ENCODE measurements around the gene SIT1. TPM values are rescaled to one million over a fixed set of nuclear protein-coding genes. Genes with fewer than 3 reads are reported as not detected.

Gene SIT1
- polyA plus RNA-seq (not detected in 3 replicates), polyA minus RNA-seq (not detected in 3 replicates)
- polyA plus RNA-seq (2011; ENCODE audit: low read depth), result not detected
- not detected in 2 replicates for polyA plus RNA-seq (2011; cell fraction: cytosol; rRNA removed)
- polyA plus RNA-seq (2011; cell fraction: nucleus; rRNA removed), result not detected in 2 replicates
- not detected in 2 replicates for polyA plus RNA-seq (2012; ENCODE audit: low replicate concordance)
- polyA minus RNA-seq (2011; cell fraction: cytosol; rRNA and poly(A)+ RNA removed), result not detected
- not detected in 2 replicates for polyA minus RNA-seq (2011; cell fraction: nucleus; rRNA and poly(A)+ RNA removed)

DNA sequence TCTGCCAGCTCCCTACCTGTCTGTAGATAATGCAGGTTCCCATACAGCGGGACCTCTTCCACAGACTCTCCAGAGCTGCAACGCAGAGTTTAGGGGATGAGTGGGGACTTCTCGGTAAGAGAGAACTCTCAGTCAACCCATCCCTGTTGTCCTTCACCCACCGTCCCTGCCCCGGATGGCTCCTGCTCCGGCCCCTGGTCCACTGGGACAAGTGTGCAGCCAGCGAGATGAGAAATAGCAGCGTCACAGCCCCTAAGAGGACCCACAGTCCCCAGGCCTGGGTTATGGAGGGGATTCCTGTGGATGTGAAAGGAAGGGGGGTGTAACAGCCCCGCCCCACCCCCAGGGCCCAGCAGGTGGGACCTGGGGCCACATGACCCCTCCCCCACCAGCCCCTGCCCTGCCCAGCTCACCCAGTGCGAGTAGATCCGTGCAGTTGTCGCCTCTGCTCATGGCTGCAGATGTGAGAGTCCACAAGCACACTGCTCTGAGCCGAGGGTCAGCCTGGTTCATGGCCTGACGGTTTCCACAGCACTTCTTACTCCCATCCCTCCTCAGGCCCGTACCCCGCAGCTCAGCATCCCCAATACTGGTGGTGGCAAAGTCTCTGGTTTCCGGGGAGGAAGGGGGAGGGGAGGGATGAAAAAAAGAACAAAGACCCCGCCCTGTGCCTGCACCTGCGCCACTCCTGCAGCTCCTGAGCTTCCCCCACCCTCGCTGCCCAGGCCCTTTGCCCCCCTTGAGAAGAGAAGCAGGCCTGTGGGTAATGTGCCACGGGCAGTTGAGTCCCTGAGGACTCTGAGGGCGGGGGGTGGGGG, at the start of gene SIT1:
Gene SIT1, minus strand, starts transcription at position 591 of the 818 bp plus-strand sequence. Its CDS starts 78 bp downstream, at position 513.
- Histone ChIP-seq H4K20me1 (ENCODE audit: control insufficient read depth, extremely low read depth, insufficient read depth, low read length) (no peaks in the 10 kb centered on the region), H3K27me3 (ENCODE audit: control insufficient read depth, extremely low read depth, insufficient read depth, low read length) (no peaks in the 10 kb centered on the region), H3K27ac (ENCODE audit: control insufficient read depth, insufficient read depth, low read length) (no peak within 1 kb of the TSS), H3K36me3 (ENCODE audit: control insufficient read depth in 2 of 2, extremely low read depth in 1 of 2, insufficient read depth in 2 of 2, low read length in 2 of 2) (no peaks in the 10 kb centered on the region), H3K4me1 (ENCODE audit: control insufficient read depth, extremely low read depth, insufficient read depth, low read length) (peaks cover 17% of the 10 kb centered on the region), H2AFZ (ENCODE audit: control insufficient read depth, low read length) (peak within 1 kb of the TSS; percentile 42), H3K9me3 (ENCODE audit: control insufficient read depth, low read depth, low read length) (no peaks in the 10 kb centered on the region), H3K4me3 (ENCODE audit: control insufficient read depth in 2 of 3, extremely low read depth in 1 of 3, insufficient read depth in 2 of 3, low read depth in 1 of 3, low read length in 3 of 3) (no peak within 1 kb of the TSS), H3K9ac (ENCODE audit: control insufficient read depth, extremely low read depth, insufficient read depth, low read length) (no peak within 1 kb of the TSS), H3K79me2 (ENCODE audit: control insufficient read depth, insufficient read depth, low read length) (no peaks in the 10 kb centered on the region), H3K9me1 (ENCODE audit: control insufficient read depth, extremely low read depth, insufficient read depth, low read length) (no peaks in the 10 kb centered on the region), H3K4me2 (ENCODE audit: control insufficient read depth, extremely low read depth, insufficient read depth, low read depth, low read length) (no peak within 1 kb of the TSS)
- dilution Hi-C loops (cut with MboI; ENCODE audit: extremely low pct_ligation_motif_present, low sequenced_read_pairs), result no loop called here
- no peak for DNase-seq (ENCODE audit: low read depth, low spot score)
- FAIRE-seq, result no peak
- TF ChIP-seq EZH2 (IDR thresholded peaks at IDR 0.05; ENCODE audit: low read length), result no peak
- TF ChIP-seq, protein P1, sequence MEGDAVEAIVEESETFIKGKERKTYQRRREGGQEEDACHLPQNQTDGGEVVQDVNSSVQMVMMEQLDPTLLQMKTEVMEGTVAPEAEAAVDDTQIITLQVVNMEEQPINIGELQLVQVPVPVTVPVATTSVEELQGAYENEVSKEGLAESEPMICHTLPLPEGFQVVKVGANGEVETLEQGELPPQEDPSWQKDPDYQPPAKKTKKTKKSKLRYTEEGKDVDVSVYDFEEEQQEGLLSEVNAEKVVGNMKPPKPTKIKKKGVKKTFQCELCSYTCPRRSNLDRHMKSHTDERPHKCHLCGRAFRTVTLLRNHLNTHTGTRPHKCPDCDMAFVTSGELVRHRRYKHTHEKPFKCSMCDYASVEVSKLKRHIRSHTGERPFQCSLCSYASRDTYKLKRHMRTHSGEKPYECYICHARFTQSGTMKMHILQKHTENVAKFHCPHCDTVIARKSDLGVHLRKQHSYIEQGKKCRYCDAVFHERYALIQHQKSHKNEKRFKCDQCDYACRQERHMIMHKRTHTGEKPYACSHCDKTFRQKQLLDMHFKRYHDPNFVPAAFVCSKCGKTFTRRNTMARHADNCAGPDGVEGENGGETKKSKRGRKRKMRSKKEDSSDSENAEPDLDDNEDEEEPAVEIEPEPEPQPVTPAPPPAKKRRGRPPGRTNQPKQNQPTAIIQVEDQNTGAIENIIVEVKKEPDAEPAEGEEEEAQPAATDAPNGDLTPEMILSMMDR (optimal IDR thresholded peaks at IDR 0.05 in 1 of 3, IDR thresholded peaks at IDR 0.05 in 1 of 3, conservative IDR thresholded peaks at IDR 0.05 in 1 of 3; ENCODE audit: extremely low read depth in 1 of 3, insufficient read depth in 2 of 3, low read length in 3 of 3), result no peak

GRCh38 chr9:35700031-35700430, 49.3 kb upstream of the SIT1 start:
- H3K9me3 ChIP-seq (ENCODE audit: control insufficient read depth, low read depth, low read length), result no peaks in the 10 kb centered on the region
- no peaks in the 10 kb centered on the region for H3K27me3 ChIP-seq (ENCODE audit: control insufficient read depth, extremely low read depth, insufficient read depth, low read length)
- dilution Hi-C loops (cut with MboI; ENCODE audit: extremely low pct_ligation_motif_present, low sequenced_read_pairs), result no loop called here
- H3K27ac ChIP-seq (ENCODE audit: control insufficient read depth, insufficient read depth, low read length), result no peak overlapping the region
- H2AFZ ChIP-seq (ENCODE audit: control insufficient read depth, low read length), result no peak overlapping the region
- peaks cover 2% of the 10 kb centered on the region for H3K9me1 ChIP-seq (ENCODE audit: control insufficient read depth, extremely low read depth, insufficient read depth, low read length)
- TF ChIP-seq, protein P1 (optimal IDR thresholded peaks at IDR 0.05 in 1 of 3, IDR thresholded peaks at IDR 0.05 in 1 of 3, conservative IDR thresholded peaks at IDR 0.05 in 1 of 3; ENCODE audit: extremely low read depth in 1 of 3, insufficient read depth in 2 of 3, low read length in 3 of 3), result no peak
- no peak for TF ChIP-seq EZH2 (IDR thresholded peaks at IDR 0.05; ENCODE audit: low read length)
- H3K9ac ChIP-seq (ENCODE audit: control insufficient read depth, extremely low read depth, insufficient read depth, low read length), result no peak overlapping the region
- H4K20me1 ChIP-seq (ENCODE audit: control insufficient read depth, extremely low read depth, insufficient read depth, low read length), result peaks cover 3% of the 10 kb centered on the region
- H3K36me3 ChIP-seq (ENCODE audit: control insufficient read depth in 2 of 2, extremely low read depth in 1 of 2, insufficient read depth in 2 of 2, low read length in 2 of 2), result peaks cover 59 to 71% of the 10 kb centered on the region in 2 experiments
- no peaks in the 10 kb centered on the region for H3K4me1 ChIP-seq (ENCODE audit: control insufficient read depth, extremely low read depth, insufficient read depth, low read length)
- no peak overlapping the region for H3K4me3 ChIP-seq (ENCODE audit: control insufficient read depth in 2 of 3, extremely low read depth in 1 of 3, insufficient read depth in 2 of 3, low read depth in 1 of 3, low read length in 3 of 3)
- no peaks in the 10 kb centered on the region for H3K79me2 ChIP-seq (ENCODE audit: control insufficient read depth, insufficient read depth, low read length)
- DNase-seq (ENCODE audit: low read depth, low spot score) (no peak), FAIRE-seq (no peak)
- no peak overlapping the region for H3K4me2 ChIP-seq (ENCODE audit: control insufficient read depth, extremely low read depth, insufficient read depth, low read depth, low read length)
